IPS-20b (cell line): Measurements from ENCODE around the gene GOLGA6C.

Source experiments
- H3K27ac ChIP-seq: one replicate; pipeline ENCODE4 v1.5.1; 2013; ENCODE audit warnings: low read length
- H3K27me3 ChIP-seq: 2 replicates; pipeline ENCODE4 v1.6.1; 2013; ENCODE audit warnings: mild to moderate bottlenecking, low read length, inconsistent platforms; ENCODE audit not compliant: insufficient read depth
- H3K36me3 ChIP-seq: 2 replicates; pipeline ENCODE4 v1.6.1; 2013; ENCODE audit warnings: low read depth, mild to moderate bottlenecking, inconsistent platforms, low read length, moderate library complexity; ENCODE audit not compliant: insufficient read depth
- H3K4me1 ChIP-seq: 2 replicates; pipeline ENCODE4 v1.6.1; 2013; ENCODE audit warnings: mild to moderate bottlenecking, control low read depth, inconsistent platforms, low read length, moderate library complexity; ENCODE audit not compliant: insufficient read depth
- H3K4me3 ChIP-seq: 2 replicates; pipeline ENCODE4 v1.5.1; 2013; ENCODE audit warnings: mild to moderate bottlenecking, low read length, inconsistent platforms
- H3K9ac ChIP-seq: 2 replicates; pipeline ENCODE4 v1.6.1; 2013; ENCODE audit warnings: low read depth, mild to moderate bottlenecking, inconsistent platforms, low read length, moderate library complexity
- H3K9me3 ChIP-seq: 2 replicates; pipeline ENCODE4 v1.6.1; 2013; ENCODE audit warnings: mild to moderate bottlenecking, low read depth, low read length, inconsistent platforms; ENCODE audit not compliant: insufficient read depth

GOLGA6C gene

GRCh38 chr15:75230016-75230343, 28.2 kb upstream of the GOLGA6C start:
- Histone ChIP-seq H3K9me3 (no peaks in the 10 kb centered on the region), H3K9ac (no peak overlapping the region), H3K36me3 (no peaks in the 10 kb centered on the region), H3K4me1 (no peaks in the 10 kb centered on the region; the same call in 1 of the 2 replicates), H3K27me3 (no peaks in the 10 kb centered on the region), H3K4me3 (no peak overlapping the region), H3K27ac (no peak overlapping the region)

- H3K27ac ChIP-seq: no peak overlapping the region
- H3K9ac ChIP-seq: no peak overlapping the region
Observed at GRCh38 chr15:75230551-75231371, 27.4 kb upstream of the GOLGA6C start.

GRCh38 chr15:75231836-75232235, 26.3 kb upstream of the GOLGA6C start:
- no peaks in the 10 kb centered on the region for H3K27me3 ChIP-seq
- no peaks in the 10 kb centered on the region for H3K9me3 ChIP-seq
- no peaks in the 10 kb centered on the region for H3K36me3 ChIP-seq
- no peak overlapping the region for H3K4me3 ChIP-seq
- no peak overlapping the region for H3K27ac ChIP-seq
- no peak overlapping the region for H3K9ac ChIP-seq
- no peaks in the 10 kb centered on the region; the same call in 1 of the 2 replicates for H3K4me1 ChIP-seq

More at GRCh38 chr15:75230551-75231371, 27.4 kb upstream of the GOLGA6C start:
- H3K27me3 ChIP-seq: no peaks in the 10 kb centered on the region
- H3K4me3 ChIP-seq: no peak overlapping the region
- no peaks in the 10 kb centered on the region for H3K36me3 ChIP-seq
- H3K9me3 ChIP-seq: no peaks in the 10 kb centered on the region
- H3K4me1 ChIP-seq: no peaks in the 10 kb centered on the region; the same call in 1 of the 2 replicates

- no peak overlapping the region for H3K27ac ChIP-seq
- no peak overlapping the region for H3K4me3 ChIP-seq
- H3K4me1 ChIP-seq: no peaks in the 10 kb centered on the region; the same call in 1 of the 2 replicates
- H3K9ac ChIP-seq: no peak overlapping the region
- H3K36me3 ChIP-seq: no peaks in the 10 kb centered on the region
- H3K9me3 ChIP-seq: no peaks in the 10 kb centered on the region
- H3K27me3 ChIP-seq: no peaks in the 10 kb centered on the region
Observed at GRCh38 chr15:75232252-75232813, 25.8 kb upstream of the GOLGA6C start.

GRCh38 chr15:75232826-75233503, 25.2 kb upstream of the GOLGA6C start:
- Histone ChIP-seq H3K36me3 (no peaks in the 10 kb centered on the region), H3K4me1 (no peaks in the 10 kb centered on the region; the same call in 1 of the 2 replicates), H3K27ac (no peak overlapping the region), H3K27me3 (no peaks in the 10 kb centered on the region), H3K9ac (no peak overlapping the region), H3K4me3 (no peak overlapping the region), H3K9me3 (no peaks in the 10 kb centered on the region)

GRCh38 chr15:75233504-75234190, 24.5 kb upstream of the GOLGA6C start:
- H3K27ac ChIP-seq: no peak overlapping the region
- no peak overlapping the region for H3K9ac ChIP-seq
- no peaks in the 10 kb centered on the region; the same call in 1 of the 2 replicates for H3K4me1 ChIP-seq
- no peaks in the 10 kb centered on the region for H3K36me3 ChIP-seq
- H3K4me3 ChIP-seq: no peak overlapping the region
- H3K9me3 ChIP-seq: no peaks in the 10 kb centered on the region
- H3K27me3 ChIP-seq: no peaks in the 10 kb centered on the region

- H3K27ac ChIP-seq: no peak overlapping the region
- H3K9ac ChIP-seq: no peak overlapping the region
- H3K9me3 ChIP-seq: no peaks in the 10 kb centered on the region
- no peaks in the 10 kb centered on the region; the same call in 1 of the 2 replicates for H3K4me1 ChIP-seq
- no peaks in the 10 kb centered on the region for H3K36me3 ChIP-seq
- H3K27me3 ChIP-seq: no peaks in the 10 kb centered on the region
- no peak overlapping the region for H3K4me3 ChIP-seq
Observed at GRCh38 chr15:75234191-75234810, 23.8 kb upstream of the GOLGA6C start.

GRCh38 chr15:75235051-75235673, 23.0 kb upstream of the GOLGA6C start:
- Histone ChIP-seq H3K9ac (no peak overlapping the region), H3K4me1 (no peaks in the 10 kb centered on the region; the same call in 1 of the 2 replicates), H3K4me3 (no peak overlapping the region), H3K36me3 (no peaks in the 10 kb centered on the region), H3K9me3 (no peaks in the 10 kb centered on the region), H3K27me3 (no peaks in the 10 kb centered on the region), H3K27ac (no peak overlapping the region)

- H3K9me3 ChIP-seq: no peaks in the 10 kb centered on the region
- H3K9ac ChIP-seq: no peak overlapping the region
- H3K27me3 ChIP-seq: no peaks in the 10 kb centered on the region
- no peak overlapping the region for H3K4me3 ChIP-seq
- no peaks in the 10 kb centered on the region for H3K36me3 ChIP-seq
- no peaks in the 10 kb centered on the region for H3K4me1 ChIP-seq
- no peak overlapping the region for H3K27ac ChIP-seq
Observed at GRCh38 chr15:75235760-75236729, 22.1 kb upstream of the GOLGA6C start.

GRCh38 chr15:75237316-75237982, 20.7 kb upstream of the GOLGA6C start:
- H3K9me3 ChIP-seq: no peaks in the 10 kb centered on the region
- H3K4me1 ChIP-seq: no peaks in the 10 kb centered on the region
- H3K27ac ChIP-seq: no peak overlapping the region
- no peaks in the 10 kb centered on the region for H3K27me3 ChIP-seq
- H3K36me3 ChIP-seq: no peaks in the 10 kb centered on the region
- H3K9ac ChIP-seq: no peak overlapping the region
- H3K4me3 ChIP-seq: no peak overlapping the region
